H9 (cell line): ENCODE results near the gene SPTSSA. TPM values are rescaled to one million over a fixed set of nuclear protein-coding genes. Genes with fewer than 3 reads are reported as not detected.

Experiments
- DNase-seq: peaks from one replicate; pipeline ENCODE4 v3.0.0-alpha.2; 2017
- H2AFZ ChIP-seq: one replicate; pipeline ENCODE4 v1.6.1; 2013; ENCODE audit warnings: mild to moderate bottlenecking, low read length, control low read depth, moderate library complexity
- H2AK5ac ChIP-seq: 2 replicates; pipeline ENCODE4 v1.6.1; 2013; ENCODE audit warnings: low read length, control low read depth, mixed read lengths; ENCODE audit not compliant: insufficient read length
- H2BK120ac ChIP-seq: one replicate; pipeline ENCODE4 v1.6.1; 2013; ENCODE audit warnings: low read depth, mild to moderate bottlenecking, low read length, control low read depth, inconsistent platforms; ENCODE audit not compliant: poor library complexity, severe bottlenecking
- H2BK12ac ChIP-seq: 2 replicates; pipeline ENCODE4 v1.6.1; 2013; ENCODE audit warnings: low read length, control low read depth, mixed read lengths, low read depth; ENCODE audit not compliant: insufficient read length
- H2BK15ac ChIP-seq: 2 replicates; pipeline ENCODE4 v1.6.1; 2013; ENCODE audit warnings: low read depth, low read length, control low read depth
- H2BK20ac ChIP-seq: one replicate; pipeline ENCODE4 v1.6.1; 2013; ENCODE audit warnings: low read depth, mild to moderate bottlenecking, low read length, control low read depth, inconsistent platforms; ENCODE audit not compliant: poor library complexity, severe bottlenecking
- H2BK5ac ChIP-seq: 2 replicates; pipeline ENCODE4 v1.6.1; 2013; ENCODE audit warnings: low read length, control low read depth, mixed read lengths; ENCODE audit not compliant: insufficient read length
- H3K14ac ChIP-seq: 2 replicates; pipeline ENCODE4 v1.6.1; 2013; ENCODE audit warnings: low read length, control low read depth; ENCODE audit not compliant: insufficient read depth
- H3K18ac ChIP-seq: 2 replicates; pipeline ENCODE4 v1.6.1; 2013; ENCODE audit warnings: low read depth, mild to moderate bottlenecking, mixed read lengths, low read length, control low read depth; ENCODE audit not compliant: insufficient read length
- H3K23ac ChIP-seq: 2 replicates; pipeline ENCODE4 v1.6.1; 2013; ENCODE audit warnings: low read length, control low read depth, mixed read lengths, low read depth; ENCODE audit not compliant: insufficient read length
- H3K23me2 ChIP-seq: 2 replicates; pipeline ENCODE4 v1.6.1; 2013; ENCODE audit warnings: low read depth, mild to moderate bottlenecking, mixed read lengths, low read length, control low read depth; ENCODE audit not compliant: insufficient read length, poor library complexity, severe bottlenecking
- H3K27ac ChIP-seq: 2 replicates; pipeline ENCODE4 v1.5.1; 2013; ENCODE audit warnings: low read length, control low read depth, mixed read lengths, low read depth; ENCODE audit not compliant: insufficient read length
- H3K27me3 ChIP-seq: 2 replicates; pipeline ENCODE4 v1.6.1; 2013; ENCODE audit warnings: low read length, control low read depth, inconsistent platforms; ENCODE audit not compliant: insufficient read depth
- H3K4ac ChIP-seq: 2 replicates; pipeline ENCODE4 v1.6.1; 2013; ENCODE audit warnings: low read depth, mild to moderate bottlenecking, control low read depth, inconsistent platforms, low read length, moderate library complexity
- H3K4me1 ChIP-seq: 2 replicates; pipeline ENCODE4 v1.6.1; 2013; ENCODE audit warnings: low read length, control low read depth, inconsistent platforms; ENCODE audit not compliant: insufficient read depth
- H3K4me2 ChIP-seq: 2 replicates; pipeline ENCODE4 v1.6.1; 2013; ENCODE audit warnings: low read length, control low read depth, mixed read lengths; ENCODE audit not compliant: insufficient read length, insufficient read depth
- H3K56ac ChIP-seq: 2 replicates; pipeline ENCODE4 v1.6.1; 2013; ENCODE audit warnings: low read depth, mild to moderate bottlenecking, mixed read lengths, low read length, control low read depth; ENCODE audit not compliant: insufficient read length
- H3K79me1 ChIP-seq: 2 replicates; pipeline ENCODE4 v1.6.1; 2013; ENCODE audit warnings: low read depth, mild to moderate bottlenecking, moderate library complexity, low read length, control low read depth, inconsistent platforms; ENCODE audit not compliant: insufficient read depth, poor library complexity, severe bottlenecking
- H3K79me2 ChIP-seq: 2 replicates; pipeline ENCODE4 v1.6.1; 2013; ENCODE audit warnings: low read length, control low read depth, inconsistent platforms; ENCODE audit not compliant: insufficient read depth
- H3K9ac ChIP-seq: 2 replicates; pipeline ENCODE4 v1.6.1; 2013; ENCODE audit warnings: low read length, control low read depth, mixed read lengths; ENCODE audit not compliant: insufficient read length; ENCODE audit errors: extremely low read depth
- H3K9me3 ChIP-seq: one replicate; pipeline ENCODE4 v1.6.1; 2013; ENCODE audit warnings: low read depth, low read length, inconsistent platforms; ENCODE audit not compliant: control insufficient read depth
- H3T11ph ChIP-seq: one replicate; pipeline ENCODE4 v1.6.1; 2013; ENCODE audit warnings: mild to moderate bottlenecking, low read length, control low read depth, inconsistent platforms
- H4K20me1 ChIP-seq: one replicate; pipeline ENCODE4 v1.6.1; 2013; ENCODE audit not compliant: control insufficient read depth, insufficient read length, insufficient read depth
- H4K5ac ChIP-seq: 2 replicates; pipeline ENCODE4 v1.6.1; 2013; ENCODE audit warnings: low read depth, mild to moderate bottlenecking, mixed read lengths, low read length, control low read depth; ENCODE audit not compliant: insufficient read length
- H4K8ac ChIP-seq: replicated peaks from 2 replicates; pipeline ENCODE4 v1.6.1; 2013; ENCODE audit warnings: low read length, control low read depth, mixed read lengths, low read depth; ENCODE audit not compliant: insufficient read length
- H4K91ac ChIP-seq: 2 replicates; pipeline ENCODE4 v1.6.1; 2013; ENCODE audit warnings: low read depth, mild to moderate bottlenecking, moderate library complexity, mixed read lengths, low read length, control low read depth; ENCODE audit not compliant: insufficient read length
- H3K27ac Mint-ChIP-seq, 3 experiments: 2 replicates in 2 of 3; 3 replicates in 1 of 3; pipeline ENCODE4 v1.8.0; 2020 to 2021; ENCODE audit warnings: mixed read lengths in 3 of 3, mild to moderate bottlenecking in 1 of 3, moderate library complexity in 1 of 3
- H3K27me3 Mint-ChIP-seq: 2 replicates; pipeline ENCODE4 v1.8.0; 2021; ENCODE audit warnings: low read depth, mild to moderate bottlenecking, moderate library complexity, mixed read lengths
- H3K36me3 Mint-ChIP-seq, 3 experiments: 2 replicates in 2 of 3; 3 replicates in 1 of 3; pipeline ENCODE4 v1.8.0; 2020 to 2021; ENCODE audit warnings: low read depth in 3 of 3, mixed read lengths in 3 of 3; ENCODE audit not compliant: insufficient read depth in 1 of 3
- H3K4me1 Mint-ChIP-seq, 2 experiments: 2 replicates each; pipeline ENCODE4 v1.8.0; 2020; ENCODE audit warnings: mixed read lengths in 2 of 2
- H3K4me3 Mint-ChIP-seq, 2 experiments: 2 replicates in 1 of 2; 3 replicates in 1 of 2; pipeline ENCODE4 v1.8.0; 2020 to 2021; ENCODE audit warnings: mild to moderate bottlenecking in 2 of 2, mixed read lengths in 2 of 2, moderate library complexity in 1 of 2
- H3K9me3 Mint-ChIP-seq, 2 experiments: 2 replicates in 1 of 2; 3 replicates in 1 of 2; pipeline ENCODE4 v1.8.0; 2020; ENCODE audit warnings: mild to moderate bottlenecking in 2 of 2, mixed read lengths in 2 of 2, moderate library complexity in 1 of 2
- WGBS: extraction: QIAGEN DNeasy Blood & Tissue Kit; methylation state at CpG from one replicate; pipeline ENCODE4 v1.1.7; 2013; ENCODE audit warnings: missing lambda C conversion rate, low lambda C conversion rate, mixed read lengths; ENCODE audit not compliant: insufficient read length; ENCODE audit errors: extremely low coverage; 5-methylcytosine and 5-hydroxymethylcytosine counted together
- total RNA-seq: library from RNA; stranded (reverse); gene quantifications from 2 replicates; pipeline ENCODE4 v1.2.1, GENCODE V29; 2021
- TF ChIP-seq, protein P1 (sequence below): fragments of 200-600 bp; sonication (generic); conservative IDR thresholded peaks from 3 replicates; pipeline ENCODE4 v1.8.0; 2021; ENCODE audit warnings: antibody characterized with exemption, mild to moderate bottlenecking

SPTSSA gene
- total RNA-seq, 1 experiment from 2014 or later: 23.3 TPM

- Histone ChIP-seq H2AK5ac (no peak overlapping the region), H3K18ac (no peak overlapping the region), H3K23me2 (no peaks in the 10 kb centered on the region), H3K4me1 (no peaks in the 10 kb centered on the region), H2BK120ac (no peak overlapping the region), H3K23ac (no peak overlapping the region), H2BK20ac (peak overlapping the region; percentile 90), H2BK15ac (no peak overlapping the region), H3K4ac (no peak overlapping the region), H3K56ac (no peak overlapping the region), H3K27me3 (no peaks in the 10 kb centered on the region), H3K27ac (no peak overlapping the region), H2AFZ (no peak overlapping the region), H3K79me2 (no peaks in the 10 kb centered on the region), H3K9me3 (no peaks in the 10 kb centered on the region), H4K5ac (no peak overlapping the region), H3K4me2 (no peak overlapping the region), H4K8ac (no peak overlapping the region), H4K91ac (no peak overlapping the region), H3K14ac (no peak overlapping the region), H4K20me1 (no peaks in the 10 kb centered on the region), H2BK12ac (no peak overlapping the region), H3K9ac (no peak overlapping the region), H3T11ph (no peak overlapping the region), H3K79me1 (no peaks in the 10 kb centered on the region), H2BK5ac (no peak overlapping the region)
- H3K4me1 Mint-ChIP-seq: peaks cover 7 to 9% of the 10 kb centered on the region in 2 experiments
- TF ChIP-seq, protein P1, sequence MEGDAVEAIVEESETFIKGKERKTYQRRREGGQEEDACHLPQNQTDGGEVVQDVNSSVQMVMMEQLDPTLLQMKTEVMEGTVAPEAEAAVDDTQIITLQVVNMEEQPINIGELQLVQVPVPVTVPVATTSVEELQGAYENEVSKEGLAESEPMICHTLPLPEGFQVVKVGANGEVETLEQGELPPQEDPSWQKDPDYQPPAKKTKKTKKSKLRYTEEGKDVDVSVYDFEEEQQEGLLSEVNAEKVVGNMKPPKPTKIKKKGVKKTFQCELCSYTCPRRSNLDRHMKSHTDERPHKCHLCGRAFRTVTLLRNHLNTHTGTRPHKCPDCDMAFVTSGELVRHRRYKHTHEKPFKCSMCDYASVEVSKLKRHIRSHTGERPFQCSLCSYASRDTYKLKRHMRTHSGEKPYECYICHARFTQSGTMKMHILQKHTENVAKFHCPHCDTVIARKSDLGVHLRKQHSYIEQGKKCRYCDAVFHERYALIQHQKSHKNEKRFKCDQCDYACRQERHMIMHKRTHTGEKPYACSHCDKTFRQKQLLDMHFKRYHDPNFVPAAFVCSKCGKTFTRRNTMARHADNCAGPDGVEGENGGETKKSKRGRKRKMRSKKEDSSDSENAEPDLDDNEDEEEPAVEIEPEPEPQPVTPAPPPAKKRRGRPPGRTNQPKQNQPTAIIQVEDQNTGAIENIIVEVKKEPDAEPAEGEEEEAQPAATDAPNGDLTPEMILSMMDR: no peak
- no CpG with 5 or more reads among the region's 2 CpGs for WGBS
- H3K4me3 Mint-ChIP-seq: no peak overlapping the region
- no peak for DNase-seq
- H3K27ac Mint-ChIP-seq: no peak overlapping the region; a peak in 1 of 7 replicates
- no peaks in the 10 kb centered on the region for H3K27me3 Mint-ChIP-seq
- H3K36me3 Mint-ChIP-seq: no peaks in the 10 kb centered on the region
- no peaks in the 10 kb centered on the region for H3K9me3 Mint-ChIP-seq
Measured at GRCh38 chr14:34482463-34482862, 20.4 kb upstream of the SPTSSA start.
